Hepatic stellate cell (primary cell): ENCODE data around the gene PDE2A.
A peak's percentile ranks its signal among the peaks of the same experiment; 100 is the strongest.

Experiments used
- DNase-seq: peaks from one replicate; pipeline ENCODE4 v3.0.0; 2011; ENCODE audit warnings: low spot score

Gene PDE2A

DNA sequence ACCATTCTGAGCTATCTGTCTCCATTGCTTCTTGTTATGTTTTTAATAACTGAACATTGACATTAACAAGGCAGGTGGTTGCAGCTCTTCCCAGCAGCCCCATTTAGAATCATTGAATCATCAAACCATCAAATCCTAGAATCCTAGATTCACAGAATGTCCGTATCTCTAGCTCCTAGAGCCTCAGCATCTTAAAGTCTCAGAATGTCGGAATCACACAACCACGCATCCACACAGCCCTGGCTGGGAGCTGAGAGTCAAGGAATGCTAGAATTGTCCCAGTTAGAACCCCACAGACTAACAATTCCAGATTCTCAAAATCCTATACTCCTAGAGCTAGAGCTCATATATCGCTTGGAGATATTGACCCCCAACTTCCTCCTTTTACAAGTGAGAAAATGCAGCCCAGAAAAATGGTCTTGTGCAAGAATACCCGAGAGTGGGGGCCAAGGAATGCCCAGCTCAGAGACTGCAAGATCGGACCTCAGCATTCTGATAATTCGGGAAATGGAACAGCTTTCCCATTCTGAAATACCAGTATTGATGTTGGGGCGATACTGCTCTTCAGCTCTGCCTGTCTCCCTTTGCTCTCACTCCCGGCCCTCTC lies 38.8 kb downstream of the PDE2A start:
- no peak for DNase-seq

- no peak for DNase-seq
Measured at GRCh38 chr11:72634472-72635095, 39.6 kb downstream of the PDE2A start.

DNA sequence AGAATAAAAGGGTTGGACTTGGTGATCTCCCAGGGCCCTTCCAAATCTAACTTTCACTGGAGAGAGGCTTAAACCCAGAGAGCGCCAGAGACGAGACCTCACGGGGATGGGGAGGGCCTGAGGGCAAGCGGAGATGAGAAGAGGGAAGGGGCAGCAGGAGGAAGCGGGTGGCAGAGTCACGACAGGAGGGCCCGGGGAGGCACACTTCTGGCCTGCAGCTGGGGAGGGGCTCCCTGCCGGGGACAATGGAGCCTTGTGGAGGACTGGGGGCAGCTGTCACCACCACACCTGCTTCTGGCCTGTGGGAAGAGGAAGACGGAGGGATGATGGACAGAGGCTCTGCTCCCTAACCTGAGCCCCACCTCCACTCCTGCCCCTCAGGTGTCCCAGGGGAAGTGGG lies 40.2 kb downstream of the PDE2A start:
- no peak for DNase-seq

DNA sequence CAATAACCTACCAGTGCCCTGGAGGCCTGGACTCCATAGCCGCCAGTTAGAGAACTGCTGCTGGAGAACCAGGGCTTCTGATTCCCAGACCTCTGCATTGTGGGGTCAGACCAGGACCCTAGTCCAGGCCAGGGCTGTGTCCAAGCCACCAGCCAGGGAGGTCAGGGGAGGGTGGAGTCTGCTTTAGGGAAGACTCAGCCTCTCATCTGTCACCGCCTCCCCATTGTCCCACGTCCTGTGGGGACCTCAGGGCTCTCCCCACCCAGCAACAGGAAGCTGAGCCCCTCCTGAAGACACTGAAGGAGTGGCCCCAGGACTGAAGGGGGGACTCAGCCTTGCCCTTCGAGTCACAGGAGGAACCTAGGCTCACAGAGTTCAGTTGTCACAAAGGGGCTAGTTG lies 41.2 kb downstream of the PDE2A start:
- no peak for DNase-seq

DNA sequence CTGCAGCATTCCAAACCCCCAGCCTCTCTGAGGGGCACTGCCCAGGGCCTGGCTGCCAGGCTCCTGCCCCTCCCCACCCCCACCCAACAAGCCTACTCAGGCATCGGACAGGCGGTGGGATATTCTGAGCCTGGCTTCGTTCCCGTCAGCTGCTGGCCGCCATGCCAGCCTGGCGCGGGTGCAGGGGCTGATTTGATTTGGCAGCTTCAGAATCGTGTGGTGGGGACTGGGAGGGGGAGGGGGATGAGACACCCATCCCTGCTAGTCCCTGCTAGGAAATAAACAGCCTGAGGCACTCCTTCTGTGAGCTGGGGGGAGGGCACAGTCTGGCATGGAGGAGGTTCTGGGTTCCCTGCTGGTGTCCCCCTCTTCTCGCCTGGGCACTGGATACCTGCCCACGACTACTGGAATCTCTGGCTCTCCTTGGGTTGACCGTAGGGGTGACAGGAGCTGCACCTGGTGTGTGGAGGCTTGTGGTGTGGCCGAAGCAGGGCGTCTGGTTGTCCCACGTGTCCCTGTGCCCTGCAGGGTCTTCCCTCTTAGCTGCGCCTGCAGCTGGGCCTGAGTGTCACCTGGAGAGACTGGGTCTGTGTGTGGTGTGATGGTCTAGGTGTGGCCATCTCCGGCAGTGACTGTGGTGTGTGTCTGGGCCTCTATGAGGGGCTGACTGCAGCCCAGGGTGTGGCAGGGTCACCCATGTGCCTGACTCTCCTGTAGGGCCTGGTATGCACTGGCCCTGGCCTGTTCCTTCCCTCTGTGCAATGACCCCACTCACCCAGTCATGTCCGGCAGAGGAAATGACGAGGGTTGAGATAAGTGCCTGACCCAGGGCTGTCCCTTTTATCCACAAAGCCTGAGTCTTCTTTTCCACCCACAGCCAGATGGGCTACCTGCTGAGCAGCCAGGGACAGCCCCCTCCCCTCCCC lies 42.2 kb downstream of the PDE2A start:
- DNase-seq = no peak

- no peak for DNase-seq
Measured at GRCh38 chr11:72630104-72630852, 43.9 kb downstream of the PDE2A start.

DNA sequence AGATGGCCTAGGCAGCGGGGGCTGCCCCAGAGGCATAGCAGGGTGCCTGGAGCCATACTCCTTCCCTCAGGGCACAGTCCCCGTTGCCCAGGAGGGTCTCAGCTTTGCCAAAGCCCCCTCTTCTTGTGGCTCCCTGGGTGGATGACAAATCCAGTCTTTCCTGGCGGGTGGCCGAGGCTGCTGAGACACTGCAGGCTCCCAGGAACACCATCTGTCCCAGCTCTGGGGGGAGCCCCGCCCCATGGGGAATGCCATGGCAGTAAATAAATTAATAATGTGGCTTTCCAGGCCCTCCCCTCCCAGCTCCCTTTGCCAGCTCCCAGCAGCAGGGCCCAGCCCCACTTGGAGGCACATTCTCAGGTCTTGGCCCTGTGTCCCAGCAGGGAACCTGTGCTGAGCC lies 45.0 kb downstream of the PDE2A start:
- peak; percentile 62 for DNase-seq

DNA sequence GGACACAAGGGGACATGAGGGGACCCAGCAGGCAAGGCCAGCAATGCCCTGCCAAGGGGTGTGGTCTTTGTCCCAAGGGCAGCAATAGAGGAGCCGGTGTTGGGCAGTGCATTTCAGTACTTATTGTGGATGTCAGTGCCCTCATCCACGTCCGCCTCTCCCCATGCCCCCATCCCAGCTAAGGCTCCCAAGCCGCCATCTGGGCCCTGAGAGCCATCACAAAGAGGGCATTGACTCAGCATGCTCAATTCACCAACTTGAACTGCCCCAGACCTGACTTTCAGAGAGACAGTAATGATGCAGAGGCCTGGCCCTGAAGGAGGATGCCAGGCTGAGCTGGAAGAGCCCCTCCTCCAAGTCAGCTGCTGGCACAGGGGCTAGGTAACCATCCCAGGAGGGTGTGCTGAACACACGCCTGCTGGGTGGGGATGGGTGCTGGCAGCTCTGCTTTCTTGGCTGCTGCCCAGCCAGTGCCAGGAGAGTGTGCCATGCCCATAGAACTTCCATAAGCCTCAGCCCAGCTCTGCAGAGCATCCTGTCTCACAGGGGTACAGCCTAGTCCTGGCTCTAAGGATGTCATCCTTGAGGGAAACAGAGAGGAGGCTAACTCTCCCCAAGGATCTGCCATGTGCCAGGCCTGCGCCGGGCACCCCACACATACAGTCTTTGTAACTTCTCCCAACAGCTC lies 46.5 kb downstream of the PDE2A start:
- DNase-seq = no peak

- DNase-seq = no peak
Measured at GRCh38 chr11:72626414-72626936, 47.7 kb downstream of the PDE2A start.

DNA sequence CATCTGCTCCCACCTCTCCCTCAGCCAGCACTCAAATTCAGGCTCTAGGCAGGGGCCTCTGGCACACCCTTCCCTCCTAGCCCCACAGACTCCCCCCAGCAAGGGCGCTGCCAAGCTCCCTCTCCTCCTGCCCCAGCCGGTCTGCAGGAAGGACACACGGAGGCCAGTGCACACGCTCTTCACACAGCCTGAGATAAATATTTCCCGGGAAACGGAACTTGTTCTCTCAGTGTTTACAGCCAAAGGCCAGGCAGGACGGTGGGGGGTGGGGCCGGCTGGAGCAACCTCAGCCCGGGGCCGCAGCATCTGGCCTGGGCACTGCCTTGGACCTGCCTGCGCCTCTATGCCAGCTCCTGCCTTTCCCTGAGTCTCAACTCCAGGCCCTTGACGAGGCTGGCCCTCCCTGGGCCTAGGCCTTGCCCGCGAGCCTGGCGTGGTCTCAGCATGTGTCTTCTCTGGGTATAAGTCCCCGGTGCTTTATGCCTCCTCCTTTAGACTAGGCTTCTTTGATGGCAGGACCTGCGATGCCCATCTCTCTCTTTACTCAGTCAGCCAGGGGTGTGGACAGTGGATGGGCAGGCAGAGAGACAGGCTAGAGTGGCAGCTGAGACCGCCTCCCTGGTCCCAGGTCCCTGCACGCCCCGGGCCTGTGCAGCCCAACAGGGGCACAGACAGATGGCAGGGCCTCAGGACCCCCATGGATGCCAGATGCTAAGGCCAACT lies 48.4 kb downstream of the PDE2A start:
- no peak for DNase-seq

DNA sequence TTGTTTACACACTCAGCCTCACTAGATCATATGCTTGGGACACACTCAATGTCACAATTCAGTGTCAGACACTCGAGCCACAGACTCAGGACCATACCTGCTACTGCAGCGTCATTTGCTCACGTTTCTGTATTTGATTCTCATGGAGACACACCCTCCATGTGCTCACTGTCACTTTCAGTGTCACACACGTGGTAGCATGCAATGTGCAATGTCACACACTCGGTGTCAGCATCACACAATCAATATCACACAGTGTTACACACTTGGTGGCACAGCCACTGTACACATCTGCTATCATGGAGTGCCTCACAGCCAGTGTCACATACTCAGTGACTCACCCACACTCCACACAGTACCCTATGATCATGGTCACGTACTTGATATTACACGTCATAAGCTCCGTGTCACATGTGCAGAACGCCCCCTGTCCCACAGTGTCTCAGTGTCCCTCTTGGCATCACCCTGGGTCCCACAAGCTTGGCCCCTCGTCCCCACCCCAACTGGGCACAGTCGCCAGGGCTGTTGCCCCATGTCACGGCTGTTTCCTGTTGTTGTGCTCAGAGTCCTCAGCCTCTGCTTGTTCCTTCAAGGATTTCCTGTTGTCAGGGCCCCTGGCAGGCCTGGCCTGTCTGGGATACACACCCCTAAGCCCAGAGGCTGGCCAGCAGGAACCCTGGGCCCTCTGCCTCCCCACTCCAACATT lies 49.6 kb downstream of the PDE2A start:
- no peak for DNase-seq

- no peak for DNase-seq
Measured at GRCh38 chr11:72623052-72623451, 51.2 kb downstream of the PDE2A start.

DNA sequence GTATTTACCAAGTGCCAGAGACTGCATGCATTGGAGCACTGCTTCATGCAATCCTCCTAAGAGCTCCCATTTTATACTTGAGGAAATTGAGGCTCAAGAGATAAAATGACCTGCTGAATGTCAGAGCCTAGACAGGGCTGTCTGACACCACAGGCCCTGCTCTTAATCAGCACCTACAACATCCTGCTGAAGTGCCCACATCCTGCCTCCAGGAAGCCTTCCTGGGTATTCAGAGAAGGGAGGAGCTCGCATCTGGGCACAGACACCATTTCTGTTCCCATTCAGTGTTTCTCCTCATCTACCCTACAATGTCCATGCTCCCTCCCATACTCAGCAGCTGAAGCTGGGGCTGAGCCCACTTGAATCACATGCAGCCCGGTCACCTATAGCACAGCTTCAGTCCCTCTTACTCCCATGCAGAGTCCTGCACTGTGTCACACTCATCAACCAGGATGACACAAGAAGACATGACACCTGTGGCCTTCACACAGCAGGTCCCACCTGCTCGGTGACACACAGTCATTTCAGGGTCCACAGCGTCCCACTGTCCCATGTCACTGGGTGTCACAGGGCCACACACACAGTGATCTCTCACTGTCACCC lies 53.1 kb downstream of the PDE2A start:
- no peak for DNase-seq

DNA sequence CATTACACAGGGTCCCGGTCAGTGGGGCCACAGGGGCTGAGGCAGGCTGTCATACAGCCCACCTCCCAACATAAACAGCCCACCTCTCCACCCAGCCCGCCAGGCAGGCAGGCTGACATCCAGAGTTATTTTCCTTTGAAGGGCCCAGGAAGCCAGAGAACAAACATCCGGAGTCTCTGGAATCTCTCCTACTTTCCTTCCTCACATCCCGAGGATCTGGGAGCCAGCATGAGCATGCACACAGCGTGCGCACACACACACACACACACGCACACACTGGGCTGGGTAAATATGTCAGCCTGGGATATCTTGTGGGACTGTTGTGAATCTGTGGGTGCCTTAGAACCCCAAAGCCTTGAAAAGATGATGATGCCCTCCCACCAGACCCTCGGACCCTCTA lies 55.4 kb downstream of the PDE2A start:
- no peak for DNase-seq

GRCh38 chr11:72617080-72617762 lies 57.0 kb downstream of the PDE2A start:
- peak; percentile 65 for DNase-seq

DNA sequence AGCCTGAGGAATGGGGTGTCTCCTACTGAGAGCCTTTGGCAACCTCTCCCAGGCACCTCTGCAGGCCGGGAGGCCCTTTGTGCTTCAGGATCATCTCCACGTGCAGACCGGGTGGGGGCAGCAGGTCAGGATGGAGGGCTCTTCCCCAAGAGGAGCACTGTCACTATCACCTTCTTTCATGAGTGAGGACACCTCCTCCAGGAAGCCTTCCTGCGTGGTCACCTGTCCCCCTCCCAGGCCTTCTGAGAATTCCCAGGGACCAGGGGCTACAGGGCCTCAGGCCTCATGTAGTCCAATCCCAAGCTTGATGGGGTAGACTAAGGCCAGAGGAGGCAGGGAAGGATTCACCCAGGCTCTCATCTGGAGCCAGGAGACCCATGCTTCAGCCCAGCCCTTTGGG lies 57.6 kb downstream of the PDE2A start:
- DNase-seq = no peak

- DNase-seq = no peak
Measured at GRCh38 chr11:72615329-72615728, 58.9 kb downstream of the PDE2A start.

GRCh38 chr11:72614381-72614780 lies 59.8 kb downstream of the PDE2A start:
- DNase-seq = no peak

- DNase-seq = no peak
Measured at GRCh38 chr11:72613977-72614376, 60.2 kb downstream of the PDE2A start.
